Placental pericyte (primary cell): Measurements from ENCODE around the gene LRRC15. TPM values are rescaled to one million over a fixed set of nuclear protein-coding genes. Genes with fewer than 3 reads are reported as not detected.

Source experiments
- total RNA-seq: library from RNA; depleted of rRNA; stranded (reverse); fragments of >200 nt; gene quantifications from 2 replicates; pipeline ENCODE4 v1.2.3, GENCODE V29; 2012

The LRRC15 gene
- 0.22 and 4.2 TPM in 2 replicates for total RNA-seq

GRCh38 chr3:194369522-194370279, at the start of gene LRRC15:
LRRC15 (minus strand) TSS chr3:194369743; CDS start chr3:194361043, 8,700 bp downstream.

GRCh38 chr3:194399166-194399565, 29.6 kb upstream of the LRRC15 start, which contains the start of gene GP5:
GP5 (minus strand) TSS chr3:194399266; CDS start chr3:194398282, 984 bp downstream.

GRCh38 chr3:194351080-194351672, 18.4 kb downstream of the LRRC15 start, which contains the start of gene CPN2:
CPN2 (minus strand) TSS chr3:194351328; CDS start chr3:194342702, 8,626 bp downstream.

Other genes with a start within 250 kb of the LRRC15 start
- gene HES1, start 233.6 kb downstream of the LRRC15 start, total RNA-seq = 3.9 and 35.5 TPM in 2 replicates
- gene CPN2, start 18.4 kb downstream of the LRRC15 start, total RNA-seq = not detected in 2 replicates
- under 0.01 and 0.14 TPM in 2 replicates for gene GP5, start 29.5 kb upstream of the LRRC15 start, total RNA-seq
- gene ATP13A3, start 117.3 kb upstream of the LRRC15 start, total RNA-seq = 534 and 846 TPM in 2 replicates